GM12878 (cell line): Measurements from ENCODE around the gene ISCU. TPM values are rescaled to one million over a fixed set of nuclear protein-coding genes. Genes with fewer than 3 reads are reported as not detected.

Experiments used
- ATAC-seq: fragments of 200-7000 bp; cut with Tn5 transposase; 3 replicates; pipeline ENCODE4 v1.9.1; 2020; ENCODE audit warnings: mild to moderate bottlenecking, moderate library complexity
- BruUV-seq: library from RNA; stranded (reverse); fragments of 400-500 nt; replicated peaks from 2 replicates; lab custom pipeline; 2021; lab: Mats Ljungman, UMichigan
- CTCF ChIA-PET: fragments of 300-600 bp; sonication (Branson Sonifier 250); formaldehyde crosslinking; extraction: SDS; loops from one replicate; lab custom pipeline; 2021; ENCODE audit warnings: inconsistent platforms; lab: Yijun Ruan, JAX
- POLR2A ChIA-PET: fragments of 350-600 bp; formaldehyde crosslinking; extraction: SDS; loops from one replicate; lab custom pipeline; 2021; ENCODE audit warnings: inconsistent platforms; lab: Charles Lee
- RAD21 ChIA-PET: fragments of 300-600 bp; sonication (Branson Sonifier 250); formaldehyde crosslinking; loops from one replicate; lab custom pipeline; 2023; ENCODE audit warnings: antibody characterized with exemption; ENCODE audit not compliant: unreplicated experiment; lab: Charles Lee
- SMC1A ChIA-PET: fragments of 300-600 bp; sonication (Branson Sonifier 250); formaldehyde crosslinking; loops from one replicate; lab custom pipeline; 2023; ENCODE audit not compliant: unreplicated experiment, uncharacterized antibody; lab: Charles Lee
- DNase-seq: peaks from one replicate; pipeline ENCODE4 v3.0.0-alpha.2; 2011; ENCODE audit warnings: low read depth, low spot score
- FAIRE-seq: peaks from 3 replicates; lab custom pipeline; 2011; peaks lifted over from hg19 to GRCh38; lab: Jason Lieb, UNC
- H2AFZ ChIP-seq: 2 replicates; pipeline ENCODE4 v1.6.0; 2011; ENCODE audit warnings: low read depth, low read length, control low read depth; ENCODE audit not compliant: control insufficient read depth
- H3K27ac ChIP-seq: 2 replicates; pipeline ENCODE4 v1.5.1; 2011; ENCODE audit warnings: control low read depth; ENCODE audit not compliant: control insufficient read depth, insufficient read depth
- H3K27me3 ChIP-seq, 2 experiments: replicated peaks in 1 of 2; 2 replicates each; pipeline versions ENCODE4 v1.6.0 to v1.6.1; 2011; ENCODE audit warnings: low read length in 1 of 2; ENCODE audit not compliant: control insufficient read depth in 2 of 2, insufficient read depth in 2 of 2
- H3K36me3 ChIP-seq, 2 experiments: 2 replicates each; pipeline ENCODE4 v1.5.1; 2011; ENCODE audit warnings: low read length in 1 of 2; ENCODE audit not compliant: control insufficient read depth in 2 of 2, insufficient read depth in 2 of 2
- H3K4me1 ChIP-seq: 2 replicates; pipeline ENCODE4 v1.6.1; 2011; ENCODE audit warnings: mild to moderate bottlenecking, low read length, moderate library complexity, mixed read lengths; ENCODE audit not compliant: control insufficient read depth, insufficient read depth
- H3K4me2 ChIP-seq: 2 replicates; pipeline ENCODE4 v1.6.0; 2011; ENCODE audit warnings: control low read depth; ENCODE audit not compliant: control insufficient read depth, insufficient read depth
- H3K4me3 ChIP-seq: fragments of 200-600 bp; sonication (generic); 2 replicates; pipeline ENCODE4 v1.5.1; 2016
- H3K79me2 ChIP-seq: 2 replicates; pipeline ENCODE4 v1.6.0; 2011; ENCODE audit warnings: low read length; ENCODE audit not compliant: control insufficient read depth, insufficient read depth
- H3K9ac ChIP-seq: 2 replicates; pipeline ENCODE4 v1.8.0; 2011; ENCODE audit warnings: low read length, control low read depth, mixed read lengths; ENCODE audit not compliant: control insufficient read depth, insufficient read depth
- H3K9me3 ChIP-seq: replicated peaks from 3 replicates; pipeline ENCODE4 v1.5.1; 2011; ENCODE audit warnings: mild to moderate bottlenecking, low read length; ENCODE audit not compliant: control insufficient read depth, insufficient read depth
- H4K20me1 ChIP-seq: 2 replicates; pipeline ENCODE4 v1.6.0; 2011; ENCODE audit not compliant: control insufficient read depth, insufficient read depth
- BHLHE40 ChIP-seq, 2 experiments: fragments of 450-650 bp in 1 of 2; IDR thresholded peaks; 2 replicates each; pipeline ENCODE4 v1.6.1; 2011 to 2017; ENCODE audit warnings: low read depth in 2 of 2, borderline replicate concordance in 1 of 2, improper control_type of control experiment in 1 of 2, low read length in 1 of 2, mild to moderate bottlenecking in 1 of 2
- CEBPB ChIP-seq, 2 experiments: fragments of 150-350 bp in 1 of 2; IDR thresholded peaks; 2 replicates each; pipeline ENCODE4 v1.6.1; 2012 to 2014; ENCODE audit warnings: low read depth in 2 of 2, low read length in 2 of 2, borderline replicate concordance in 1 of 2, inconsistent platforms in 1 of 2
- FOXK2 ChIP-seq: fragments of 450-650 bp; IDR thresholded peaks from 2 replicates; pipeline ENCODE4 v1.6.1; 2017; ENCODE audit warnings: mild to moderate bottlenecking, moderate library complexity
- IKZF1 ChIP-seq: fragments of 450-650 bp; conservative IDR thresholded peaks from 2 replicates; pipeline ENCODE4 v1.6.1; 2017; ENCODE audit warnings: antibody characterized with exemption, mild to moderate bottlenecking
- IKZF2 ChIP-seq, 2 experiments: fragments of 450-650 bp; IDR thresholded peaks; 2 replicates each; pipeline ENCODE4 v1.6.1; 2017; ENCODE audit warnings: mild to moderate bottlenecking in 2 of 2, moderate library complexity in 2 of 2
- KDM1A ChIP-seq: fragments of 200-600 bp; sonication (generic); IDR thresholded peaks from 2 replicates; pipeline ENCODE4 v1.6.1; 2016; ENCODE audit warnings: borderline replicate concordance
- NKRF ChIP-seq: fragments of 450-650 bp; conservative IDR thresholded peaks from 2 replicates; pipeline ENCODE4 v1.6.1; 2017; ENCODE audit warnings: mild to moderate bottlenecking, moderate library complexity
- RELB ChIP-seq: fragments of 450-650 bp; IDR thresholded peaks from 2 replicates; pipeline ENCODE4 v1.6.1; 2017; ENCODE audit warnings: low read depth, mild to moderate bottlenecking, moderate library complexity
- SPI1 ChIP-seq: IDR thresholded peaks from 2 replicates; pipeline ENCODE4 v1.6.1; 2011; ENCODE audit warnings: low read depth, mild to moderate bottlenecking, low read length, moderate library complexity, borderline replicate concordance; ENCODE audit not compliant: insufficient read depth
- SUPT20H ChIP-seq: IDR thresholded peaks from 2 replicates; pipeline ENCODE4 v1.6.1; 2011; ENCODE audit warnings: low read depth, mild to moderate bottlenecking, low read length, moderate library complexity, borderline replicate concordance; ENCODE audit not compliant: control insufficient read depth
- ZNF217 ChIP-seq: fragments of 450-650 bp; IDR thresholded peaks from 2 replicates; pipeline ENCODE4 v1.6.1; 2017; ENCODE audit warnings: antibody characterized with exemption, mild to moderate bottlenecking
- WGBS: methylation state at CpG from one replicate; pipeline ENCODE4 v1.1.6; 2016; ENCODE audit warnings: low lambda C conversion rate; ENCODE audit not compliant: insufficient replicate concordance, insufficient coverage; ENCODE audit errors: missing lambda C conversion rate; 5-methylcytosine and 5-hydroxymethylcytosine counted together
- in situ Hi-C: fragments of 300-500 bp; cut with MboI; formaldehyde crosslinking; loops from 9 replicates; pipeline ENCODE4 v1.14.3; 2018; ENCODE audit warnings: mixed read lengths
- intact Hi-C: fragments of 100-400 bp; cut with micrococcal nuclease; formaldehyde crosslinking; loops from one replicate; pipeline ENCODE4 v1.14.2; 2022; ENCODE audit not compliant: unreplicated experiment
- polyA plus RNA-seq, 11 experiments: library from polyadenylated mRNA; depleted of rRNA in 4 of 11; unstranded in 6 of 11; stranded (reverse) in 5 of 11; fragments of >200 nt; fragmentation: Nextera tagmentation in 4 of 11; fragmentation: Illumina TruSeq in 1 of 11; extraction: Ambion mirVana in 4 of 11; extraction: Trizol in 1 of 11; gene quantifications; 1 replicate in 1 of 11; 2 replicates in 10 of 11; pipeline versions ENCODE4 v1.2.1 to v1.2.3, GENCODE V29; 2011 to 2016; ENCODE audit warnings: inconsistent platforms in 2 of 11, missing spikeins in 2 of 11, low read depth in 1 of 11
- total RNA-seq, 4 experiments: library from RNA; depleted of rRNA in 3 of 4; stranded (reverse); fragments of >200 nt in 3 of 4; fragmentation: Illumina TruSeq in 1 of 4; extraction: Trizol in 1 of 4; gene quantifications; 2 replicates each; pipeline versions ENCODE4 v1.2.1 to v1.2.3, GENCODE V29; 2013 to 2021

Gene ISCU
- total and polyA plus RNA-seq, 10 of the 15 experiments (the other 5 are each of a cell fraction or from before 2014, with no cell fraction given), result 32.8 to 260 (median 127) TPM

GRCh38 chr12:108613548-108613947 lies 51.2 kb downstream of the ISCU start (continued):
- TF ChIP-seq CEBPB (IDR thresholded peaks at IDR 0.05; ENCODE audit: borderline replicate concordance in 1 of 2, low read depth in 2 of 2, low read length in 2 of 2) (no peak), KDM1A (no peak), SUPT20H (no peak), SPI1 (peak; percentile 30; the same call in 1 of the 2 replicates), RELB (peak; percentile 46), IKZF2 (IDR thresholded peaks at IDR 0.05) (peak in 1 of 2 experiments; percentile 30; a peak in 2 of 4 replicates), BHLHE40 (IDR thresholded peaks at IDR 0.05; ENCODE audit: borderline replicate concordance in 1 of 2, low read depth in 2 of 2, low read length in 1 of 2) (no peak), IKZF1 (peak; percentile 60; the same call in 1 of the 2 replicates)

GRCh38 chr12:108614041-108614440 lies 51.6 kb downstream of the ISCU start:
- TF ChIP-seq NKRF (0 out of 2 replicates have a peak, but pooled peaks have one; percentile 17), ZNF217 (peak; percentile 75), FOXK2 (no peak)
- Histone ChIP-seq H3K4me2 (peak overlapping the region; percentile 30; the same call in 1 of the 2 replicates), H3K27ac (peak overlapping the region; percentile 65), H3K36me3 (no peaks in the 10 kb centered on the region), H3K4me1 (peaks cover 65% of the 10 kb centered on the region), H3K79me2 (no peaks in the 10 kb centered on the region), H3K27me3 (no peaks in the 10 kb centered on the region), H3K9me3 (peaks cover 13% of the 10 kb centered on the region; the same call in 2 of the 3 replicates), H3K4me3 (no peak overlapping the region), H2AFZ (no peak overlapping the region), H4K20me1 (no peaks in the 10 kb centered on the region), H3K9ac (peak overlapping the region; percentile 50; the same call in 1 of the 2 replicates)
- DNase-seq, result no peak
- RAD21 ChIA-PET, result interaction anchor here (1.4 to 15.9 kb wide), 3 partner anchors 20 to 337 kb away, joined by 4 to 633 read pairs (median 224); partner anchors contain the start of genes ISCU, SART3 and SELPLG
- BruUV-seq, result no TSS peak
- WGBS, result 75% methylated on average over 4 of the region's 4 CpGs
- in situ Hi-C loops (no loop called here), intact Hi-C loops (no loop called here)
- ATAC-seq, result no peak
- CTCF ChIA-PET, result interaction anchor here (17.2 kb wide), 1 partner anchor 46 kb away, joined by 866 read pairs; the partner anchor contains the start of genes ISCU and SART3
- FAIRE-seq, result no peak
- SMC1A ChIA-PET, result interaction anchor here (0.9 to 11.4 kb wide), 2 partner anchors 49 to 50 kb away, joined by 3 to 718 read pairs; partner anchors contain the start of genes ISCU and SART3
- POLR2A ChIA-PET, result interaction anchor here (1.1 to 6.1 kb wide), 5 partner anchors 21 to 47 kb away, joined by 3 to 73 read pairs (median 5); partner anchors contain the start of gene SELPLG
